ENCODE data around the gene CHIT1. TPM values are rescaled to one million over a fixed set of nuclear protein-coding genes. Genes with fewer than 3 reads are reported as not detected.

CHIT1 gene
- total and polyA plus RNA-seq, 2 of the 13 experiments (the other 11 are each of a cell fraction or from before 2014, with no cell fraction given) = not detected

DNA sequence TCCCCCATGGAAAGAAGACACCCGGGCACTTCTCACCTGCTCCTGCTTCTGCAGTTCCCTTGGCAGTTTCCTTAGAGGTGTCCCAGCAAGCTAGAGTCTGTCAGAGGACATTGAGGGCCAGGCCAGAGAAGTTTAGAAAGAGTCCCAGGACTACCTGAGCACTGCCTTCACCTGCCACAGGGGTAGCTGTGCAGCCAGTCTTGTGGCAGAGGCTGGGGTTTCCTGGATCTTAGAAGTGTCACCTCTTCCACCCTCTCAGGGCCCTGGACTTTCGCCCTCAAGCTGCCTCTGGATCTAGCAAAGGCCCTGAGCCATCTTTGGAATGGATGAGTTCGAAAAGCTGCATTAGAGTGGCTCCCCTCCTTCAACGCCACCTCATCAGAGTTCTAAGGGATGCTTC is 41.0 kb upstream of the CHIT1 start:
- Histone ChIP-seq H3K4me2 (ENCODE audit: low read depth, low read length) (no peak overlapping the region), H3K4me1 (ENCODE audit: insufficient read depth, low read length) (peaks cover 13% of the 10 kb centered on the region; the same call in 1 of the 2 replicates), H3K9ac (ENCODE audit: insufficient read depth, low read depth, low read length) (no peak overlapping the region), H3K9me3 (ENCODE audit: low read length) (no peaks in the 10 kb centered on the region), H3K27ac (ENCODE audit: extremely low read length, insufficient read depth, low read length) (no peak overlapping the region), H3K36me3 (replicated peaks in 1 of 2; ENCODE audit: control insufficient read depth in 1 of 2, insufficient read depth in 2 of 2, low read length in 2 of 2) (no peaks in the 10 kb centered on the region), H3K79me2 (ENCODE audit: insufficient read depth, low read length) (no peaks in the 10 kb centered on the region), H3K27me3 (ENCODE audit: control insufficient read depth in 1 of 2, insufficient read depth in 2 of 2, low read length in 2 of 2) (peaks cover 1 to 12% of the 10 kb centered on the region in 2 experiments; a peak in 3 of 5 replicates), H2AFZ (ENCODE audit: low read length) (no peak overlapping the region), H4K20me1 (ENCODE audit: insufficient read depth, low read length) (0 out of 2 replicates have a peak, but pooled peaks cover 2% of the 10 kb centered on the region), H3K4me3 (replicated peaks in 1 of 3; ENCODE audit: insufficient read depth in 1 of 3, low read depth in 2 of 3, low read length in 3 of 3) (no peak overlapping the region)
- POLR2A ChIA-PET = no interaction called here
- 0% methylated on average over 1 of the region's 4 CpGs for WGBS (ENCODE audit: low lambda C conversion rate)
- BruUV-seq (replicated peaks) = no TSS peak
- CTCF ChIA-PET (ENCODE audit: low intra/inter-chr PET ratio, low total read pairs) = interaction anchor here (0.9 kb wide), 1 partner anchor 70 kb away, joined by 4 read pairs; no protein-coding TSS in a partner anchor
- in situ Hi-C loops (cut with HindIII; ENCODE audit: extremely low pct_ligation_motif_present, low pct_unique_long_range_greater_than_20kb) = loop anchor here (5.0 to 10.0 kb wide), 4 partner anchors 48 to 233 kb away; no protein-coding TSS in a partner anchor
- ATAC-seq (no peak), DNase-seq (ENCODE audit: low spot score) (no peak), FAIRE-seq (no peak)
- intact Hi-C loops (cut with micrococcal nuclease; ENCODE audit: unreplicated experiment) = loop anchor here (5.0 kb wide), 1 partner anchor 217 kb away; no protein-coding TSS in a partner anchor
- TF ChIP-seq HNRNPLL (IDR thresholded peaks at IDR 0.05; ENCODE audit: low read depth, low read length, poor library complexity, severe bottlenecking) (no peak), SALL2 (CRISPR knock-in tag; IDR thresholded peaks at IDR 0.05) (no peak), ATF7 (IDR thresholded peaks at IDR 0.05) (no peak), ATF7 (CRISPR knock-in tag; IDR thresholded peaks at IDR 0.05) (no peak), XRCC5 (optimal IDR thresholded peaks at IDR 0.05; ENCODE audit: low read length) (no peak), ZFP41 (CRISPR knock-in tag; IDR thresholded peaks at IDR 0.05; ENCODE audit: borderline replicate concordance) (no peak), GPN1 (CRISPR knock-in tag; IDR thresholded peaks at IDR 0.05; ENCODE audit: borderline replicate concordance) (no peak), ZNF343 (CRISPR knock-in tag; IDR thresholded peaks at IDR 0.05) (no peak), ZNF431 (CRISPR knock-in tag; IDR thresholded peaks at IDR 0.05; ENCODE audit: borderline replicate concordance, low read depth) (no peak), ZNF629 (CRISPR knock-in tag; conservative IDR thresholded peaks at IDR 0.05) (no peak), ZNF430 (CRISPR knock-in tag; IDR thresholded peaks at IDR 0.05) (no peak)
- TF ChIP-seq, protein P1, sequence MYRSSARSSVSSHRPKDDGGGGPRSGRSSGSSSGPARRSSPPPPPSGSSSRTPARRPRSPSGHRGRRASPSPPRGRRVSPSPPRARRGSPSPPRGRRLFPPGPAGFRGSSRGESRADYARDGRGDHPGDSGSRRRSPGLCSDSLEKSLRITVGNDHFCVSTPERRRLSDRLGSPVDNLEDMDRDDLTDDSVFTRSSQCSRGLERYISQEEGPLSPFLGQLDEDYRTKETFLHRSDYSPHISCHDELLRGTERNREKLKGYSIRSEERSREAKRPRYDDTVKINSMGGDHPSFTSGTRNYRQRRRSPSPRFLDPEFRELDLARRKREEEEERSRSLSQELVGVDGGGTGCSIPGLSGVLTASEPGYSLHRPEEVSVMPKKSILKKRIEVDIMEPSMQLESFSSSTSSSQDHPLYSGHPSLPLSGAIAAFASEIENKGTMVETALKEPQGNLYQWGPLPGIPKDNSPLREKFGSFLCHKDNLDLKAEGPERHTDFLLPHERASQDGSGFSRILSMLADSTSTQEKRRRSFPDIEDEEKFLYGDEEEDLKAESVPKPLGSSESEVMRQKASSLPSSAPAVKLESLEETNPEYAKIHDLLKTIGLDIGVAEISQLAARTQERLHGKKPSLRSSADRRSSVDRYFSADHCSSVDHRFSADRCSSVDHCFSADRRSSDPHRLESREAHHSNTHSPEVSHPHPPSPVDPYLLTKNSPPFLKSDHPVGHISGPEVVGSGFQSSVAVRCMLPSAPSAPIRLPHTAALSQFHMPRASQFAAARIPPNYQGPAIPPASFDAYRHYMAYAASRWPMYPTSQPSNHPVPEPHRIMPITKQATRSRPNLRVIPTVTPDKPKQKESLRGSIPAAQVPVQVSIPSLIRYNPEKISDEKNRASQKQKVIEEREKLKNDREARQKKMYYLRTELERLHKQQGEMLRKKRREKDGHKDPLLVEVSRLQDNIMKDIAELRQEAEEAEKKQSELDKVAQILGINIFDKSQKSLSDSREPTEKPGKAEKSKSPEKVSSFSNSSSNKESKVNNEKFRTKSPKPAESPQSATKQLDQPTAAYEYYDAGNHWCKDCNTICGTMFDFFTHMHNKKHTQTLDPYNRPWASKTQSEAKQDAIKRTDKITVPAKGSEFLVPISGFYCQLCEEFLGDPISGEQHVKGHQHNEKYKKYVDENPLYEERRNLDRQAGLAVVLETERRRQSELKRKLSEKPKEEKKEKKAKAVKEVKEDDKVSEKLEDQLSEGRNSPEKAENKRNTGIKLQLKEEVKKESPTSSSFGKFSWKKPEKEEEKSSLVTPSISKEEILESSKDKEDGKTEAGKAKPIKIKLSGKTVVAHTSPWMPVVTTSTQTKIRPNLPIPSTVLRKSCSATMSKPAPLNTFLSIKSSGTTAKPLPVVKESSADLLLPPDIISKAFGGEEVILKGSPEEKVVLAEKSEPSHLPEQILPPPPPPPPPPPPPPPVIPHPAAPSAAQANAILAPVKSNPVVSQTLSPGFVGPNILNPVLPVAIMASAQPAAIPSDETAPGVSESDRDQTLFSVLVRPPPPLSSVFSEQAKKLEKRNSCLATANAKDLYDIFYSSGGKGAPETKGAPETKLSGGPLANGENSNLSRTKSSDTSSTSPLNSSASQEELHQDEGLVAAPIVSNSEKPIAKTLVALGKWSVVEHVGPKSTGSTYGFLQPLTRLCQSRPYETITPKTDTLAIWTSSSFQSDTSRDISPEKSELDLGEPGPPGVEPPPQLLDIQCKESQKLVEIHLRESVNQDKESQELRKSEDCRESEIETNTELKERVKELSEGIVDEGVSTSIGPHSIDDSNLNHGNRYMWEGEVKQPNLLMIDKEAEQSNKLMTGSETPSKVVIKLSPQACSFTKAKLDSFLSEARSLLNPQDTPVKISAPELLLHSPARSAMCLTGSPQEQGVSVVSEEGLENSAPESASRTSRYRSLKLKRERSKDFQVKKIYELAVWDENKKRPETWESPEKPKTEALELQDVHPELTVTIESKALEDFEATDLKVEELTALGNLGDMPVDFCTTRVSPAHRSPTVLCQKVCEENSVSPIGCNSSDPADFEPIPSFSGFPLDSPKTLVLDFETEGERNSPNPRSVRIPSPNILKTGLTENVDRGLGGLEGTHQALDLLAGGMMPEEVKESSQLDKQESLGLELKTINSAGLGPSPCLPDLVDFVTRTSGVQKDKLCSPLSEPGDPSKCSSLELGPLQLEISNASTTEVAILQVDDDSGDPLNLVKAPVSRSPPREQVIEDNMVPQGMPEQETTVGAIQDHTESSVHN (CRISPR knock-in tag; IDR thresholded peaks at IDR 0.05) = no peak
- TF ChIP-seq, protein P2, sequence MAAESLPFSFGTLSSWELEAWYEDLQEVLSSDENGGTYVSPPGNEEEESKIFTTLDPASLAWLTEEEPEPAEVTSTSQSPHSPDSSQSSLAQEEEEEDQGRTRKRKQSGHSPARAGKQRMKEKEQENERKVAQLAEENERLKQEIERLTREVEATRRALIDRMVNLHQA (CRISPR knock-in tag; IDR thresholded peaks at IDR 0.05) = no peak
- TF ChIP-seq, protein P3, sequence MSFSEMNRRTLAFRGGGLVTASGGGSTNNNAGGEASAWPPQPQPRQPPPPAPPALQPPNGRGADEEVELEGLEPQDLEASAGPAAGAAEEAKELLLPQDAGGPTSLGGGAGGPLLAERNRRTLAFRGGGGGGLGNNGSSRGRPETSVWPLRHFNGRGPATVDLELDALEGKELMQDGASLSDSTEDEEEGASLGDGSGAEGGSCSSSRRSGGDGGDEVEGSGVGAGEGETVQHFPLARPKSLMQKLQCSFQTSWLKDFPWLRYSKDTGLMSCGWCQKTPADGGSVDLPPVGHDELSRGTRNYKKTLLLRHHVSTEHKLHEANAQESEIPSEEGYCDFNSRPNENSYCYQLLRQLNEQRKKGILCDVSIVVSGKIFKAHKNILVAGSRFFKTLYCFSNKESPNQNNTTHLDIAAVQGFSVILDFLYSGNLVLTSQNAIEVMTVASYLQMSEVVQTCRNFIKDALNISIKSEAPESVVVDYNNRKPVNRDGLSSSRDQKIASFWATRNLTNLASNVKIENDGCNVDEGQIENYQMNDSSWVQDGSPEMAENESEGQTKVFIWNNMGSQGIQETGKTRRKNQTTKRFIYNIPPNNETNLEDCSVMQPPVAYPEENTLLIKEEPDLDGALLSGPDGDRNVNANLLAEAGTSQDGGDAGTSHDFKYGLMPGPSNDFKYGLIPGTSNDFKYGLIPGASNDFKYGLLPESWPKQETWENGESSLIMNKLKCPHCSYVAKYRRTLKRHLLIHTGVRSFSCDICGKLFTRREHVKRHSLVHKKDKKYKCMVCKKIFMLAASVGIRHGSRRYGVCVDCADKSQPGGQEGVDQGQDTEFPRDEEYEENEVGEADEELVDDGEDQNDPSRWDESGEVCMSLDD (CRISPR knock-in tag; IDR thresholded peaks at IDR 0.05; ENCODE audit: borderline replicate concordance) = no peak

All from HepG2 (cell line).